ENCODE results near the gene NKTR. TPM values are rescaled to one million over a fixed set of nuclear protein-coding genes. Genes with fewer than 3 reads are reported as not detected.

NKTR gene
- total RNA-seq, 4 donors from 2014 or later = 96.3 to 172 (median 133) TPM

DNA sequence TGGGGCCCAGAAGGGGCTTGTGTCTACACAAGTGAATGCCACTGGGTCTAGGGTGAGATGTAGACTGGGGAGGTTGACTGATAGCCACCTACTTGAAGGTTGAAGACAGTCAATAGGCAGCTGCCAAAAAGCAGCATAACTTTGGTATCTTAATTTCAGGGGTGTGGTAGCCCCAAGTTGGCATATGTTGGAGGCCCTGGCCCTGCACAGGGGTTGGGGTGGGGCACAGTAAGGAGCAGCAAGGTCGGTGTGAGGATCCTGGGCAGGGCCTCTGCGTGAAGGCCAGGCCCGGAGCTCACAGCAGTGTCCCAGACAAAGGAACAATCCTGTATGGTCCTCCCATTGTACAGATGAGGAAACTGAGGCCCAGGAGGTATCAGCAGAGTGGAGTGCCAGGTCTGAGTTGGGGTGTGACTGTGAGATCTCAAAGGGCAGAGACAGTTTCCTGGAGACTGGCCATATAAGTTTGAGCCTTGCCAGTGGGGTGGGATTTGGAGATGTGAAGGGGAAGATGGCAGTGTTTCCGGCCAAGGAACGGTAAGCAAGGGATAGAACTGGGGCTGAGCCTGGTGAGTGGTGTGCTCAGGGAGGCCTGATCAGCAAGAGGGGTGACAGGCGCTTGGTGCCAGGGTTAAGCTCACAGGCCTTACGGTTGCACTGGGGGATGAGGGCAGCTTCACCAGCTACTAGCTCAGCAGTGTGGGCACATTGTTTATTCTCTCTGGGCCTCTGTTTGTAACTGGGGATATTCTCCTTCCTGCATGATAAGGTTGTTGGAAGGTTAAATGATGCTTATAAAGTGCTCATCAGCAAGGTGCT is 86.6 kb downstream of the NKTR start:
- no peaks in the 10 kb centered on the region for H3K9me3 ChIP-seq
- in situ Hi-C loops (cut with MboI; ENCODE audit: low pct_ligation_motif_present in 1 of 4, low pct_unique_long_range_greater_than_20kb in 1 of 4, low sequenced_read_pairs in 3 of 4) (no loop called here), intact Hi-C loops (cut with DNase I; ENCODE audit: low total_unique reads) (no loop called here)
- DNase-seq = no peak
- no peak overlapping the region for H3K27ac ChIP-seq
- peaks cover 0 to 21% (median 6%) of the 10 kb centered on the region in 4 donors for H3K4me1 ChIP-seq
- TF ChIP-seq POLR2AphosphoS5 (IDR thresholded peaks at IDR 0.05) (no peak), POLR2A (IDR thresholded peaks at IDR 0.05) (no peak), EP300 (IDR thresholded peaks at IDR 0.05; ENCODE audit: low read depth) (no peak)
- TF ChIP-seq, protein P1, sequence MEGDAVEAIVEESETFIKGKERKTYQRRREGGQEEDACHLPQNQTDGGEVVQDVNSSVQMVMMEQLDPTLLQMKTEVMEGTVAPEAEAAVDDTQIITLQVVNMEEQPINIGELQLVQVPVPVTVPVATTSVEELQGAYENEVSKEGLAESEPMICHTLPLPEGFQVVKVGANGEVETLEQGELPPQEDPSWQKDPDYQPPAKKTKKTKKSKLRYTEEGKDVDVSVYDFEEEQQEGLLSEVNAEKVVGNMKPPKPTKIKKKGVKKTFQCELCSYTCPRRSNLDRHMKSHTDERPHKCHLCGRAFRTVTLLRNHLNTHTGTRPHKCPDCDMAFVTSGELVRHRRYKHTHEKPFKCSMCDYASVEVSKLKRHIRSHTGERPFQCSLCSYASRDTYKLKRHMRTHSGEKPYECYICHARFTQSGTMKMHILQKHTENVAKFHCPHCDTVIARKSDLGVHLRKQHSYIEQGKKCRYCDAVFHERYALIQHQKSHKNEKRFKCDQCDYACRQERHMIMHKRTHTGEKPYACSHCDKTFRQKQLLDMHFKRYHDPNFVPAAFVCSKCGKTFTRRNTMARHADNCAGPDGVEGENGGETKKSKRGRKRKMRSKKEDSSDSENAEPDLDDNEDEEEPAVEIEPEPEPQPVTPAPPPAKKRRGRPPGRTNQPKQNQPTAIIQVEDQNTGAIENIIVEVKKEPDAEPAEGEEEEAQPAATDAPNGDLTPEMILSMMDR (IDR thresholded peaks at IDR 0.05) = no peak
- no peaks in the 10 kb centered on the region for H3K36me3 ChIP-seq
- no peak overlapping the region for H3K4me3 ChIP-seq
- WGBS, 2 donors (ENCODE audit: low coverage in 1 of 2) = 83 to 85% methylated on average over 1 to 7 of the region's 7 CpGs
- peaks cover 14% of the 10 kb centered on the region for H3K27me3 ChIP-seq

DNA sequence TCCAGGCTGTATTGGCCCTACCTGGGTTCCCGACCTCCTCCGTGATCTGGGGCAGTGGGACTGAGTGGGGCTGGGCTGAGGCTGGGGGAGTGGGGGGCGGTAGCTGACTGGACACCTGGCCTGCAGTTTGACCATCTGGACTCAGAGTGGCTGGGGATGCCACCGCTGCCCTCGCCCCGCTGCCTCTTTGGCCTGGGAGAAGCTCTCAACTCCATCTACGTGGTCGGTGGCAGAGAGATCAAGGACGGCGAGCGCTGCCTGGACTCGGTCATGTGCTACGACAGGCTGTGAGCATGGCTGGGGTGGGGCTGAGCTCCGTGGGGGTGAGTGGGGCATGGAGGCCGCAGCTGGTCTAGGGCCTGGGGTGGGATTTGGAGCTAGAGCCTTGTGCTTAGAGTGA is 87.5 kb downstream of the NKTR start:
- 90% methylated on average over 15 of the region's 15 CpGs; no CpG with 5 or more reads in 1 of the 2 donors for WGBS, 2 donors (ENCODE audit: low coverage in 1 of 2)
- Histone ChIP-seq H3K9me3 (no peaks in the 10 kb centered on the region), H3K4me1 (peaks cover 0 to 21% (median 6%) of the 10 kb centered on the region in 4 donors), H3K27me3 (peaks cover 14% of the 10 kb centered on the region), H3K4me3 (no peak overlapping the region), H3K36me3 (no peaks in the 10 kb centered on the region), H3K27ac (no peak overlapping the region)
- intact Hi-C loops (cut with DNase I; ENCODE audit: low total_unique reads) = no loop called here
- no peak for TF ChIP-seq POLR2A (IDR thresholded peaks at IDR 0.05)
- TF ChIP-seq EP300 (IDR thresholded peaks at IDR 0.05; ENCODE audit: low read depth) = no peak
- TF ChIP-seq, protein P1 (IDR thresholded peaks at IDR 0.05) = no peak
- no peak for TF ChIP-seq POLR2AphosphoS5 (IDR thresholded peaks at IDR 0.05)
- DNase-seq = no peak
- in situ Hi-C loops (cut with MboI; ENCODE audit: low pct_ligation_motif_present in 1 of 4, low pct_unique_long_range_greater_than_20kb in 1 of 4, low sequenced_read_pairs in 3 of 4) = no loop called here

DNA sequence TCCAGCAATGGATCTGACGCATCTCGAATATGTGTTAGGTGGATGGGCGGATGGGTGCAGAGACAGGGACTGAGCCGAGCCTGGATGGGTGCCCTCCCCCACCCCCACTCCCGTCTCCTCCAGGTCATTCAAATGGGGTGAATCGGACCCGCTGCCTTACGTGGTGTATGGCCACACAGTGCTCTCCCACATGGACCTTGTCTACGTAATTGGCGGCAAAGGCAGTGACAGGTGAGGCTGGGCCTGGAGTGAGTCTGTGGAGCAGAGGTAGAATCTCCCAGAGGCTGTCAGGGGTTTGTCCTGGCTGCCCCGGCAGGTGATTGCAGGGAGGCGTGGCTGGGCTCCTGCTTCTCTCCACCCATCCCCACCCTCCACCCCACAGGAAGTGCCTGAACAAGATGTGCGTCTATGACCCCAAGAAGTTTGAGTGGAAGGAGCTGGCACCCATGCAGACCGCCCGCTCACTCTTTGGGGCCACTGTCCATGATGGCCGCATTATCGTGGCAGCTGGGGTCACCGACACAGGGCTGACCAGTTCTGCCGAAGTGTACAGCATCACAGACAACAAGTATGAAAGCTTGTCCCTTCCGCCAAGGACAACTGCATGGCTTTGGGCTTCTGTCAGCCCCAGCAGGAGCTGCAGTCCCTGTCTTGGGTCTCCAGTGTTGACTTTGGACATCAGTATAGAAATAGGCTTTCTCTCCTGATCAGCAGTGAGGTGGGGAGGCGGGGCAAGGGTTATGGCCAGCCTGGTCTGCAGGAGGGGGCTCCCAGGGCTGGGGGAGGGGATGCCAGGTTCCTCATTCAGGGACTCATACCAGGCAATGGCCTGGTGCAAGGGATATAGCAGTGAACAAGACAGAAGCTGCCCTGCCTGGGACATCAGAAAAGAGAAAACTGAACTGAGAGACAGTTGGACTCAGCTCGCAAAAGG is 88.3 kb downstream of the NKTR start:
- Histone ChIP-seq H3K36me3 (no peaks in the 10 kb centered on the region), H3K4me3 (no peak overlapping the region), H3K9me3 (no peaks in the 10 kb centered on the region), H3K4me1 (peaks cover 0 to 16% (median 4%) of the 10 kb centered on the region in 4 donors), H3K27me3 (peaks cover 14% of the 10 kb centered on the region), H3K27ac (no peak overlapping the region)
- in situ Hi-C loops (cut with MboI; ENCODE audit: low pct_ligation_motif_present in 1 of 4, low pct_unique_long_range_greater_than_20kb in 1 of 4, low sequenced_read_pairs in 3 of 4) = no loop called here
- no peak for TF ChIP-seq POLR2A (IDR thresholded peaks at IDR 0.05)
- TF ChIP-seq EP300 (IDR thresholded peaks at IDR 0.05; ENCODE audit: low read depth) = no peak
- TF ChIP-seq, protein P1 (IDR thresholded peaks at IDR 0.05) = no peak
- TF ChIP-seq POLR2AphosphoS5 (IDR thresholded peaks at IDR 0.05) = no peak
- intact Hi-C loops (cut with DNase I; ENCODE audit: low total_unique reads) = no loop called here
- WGBS, 2 donors (ENCODE audit: low coverage in 1 of 2) = 81 to 83% methylated on average over 3 to 22 of the region's 22 CpGs
- no peak for DNase-seq

DNA sequence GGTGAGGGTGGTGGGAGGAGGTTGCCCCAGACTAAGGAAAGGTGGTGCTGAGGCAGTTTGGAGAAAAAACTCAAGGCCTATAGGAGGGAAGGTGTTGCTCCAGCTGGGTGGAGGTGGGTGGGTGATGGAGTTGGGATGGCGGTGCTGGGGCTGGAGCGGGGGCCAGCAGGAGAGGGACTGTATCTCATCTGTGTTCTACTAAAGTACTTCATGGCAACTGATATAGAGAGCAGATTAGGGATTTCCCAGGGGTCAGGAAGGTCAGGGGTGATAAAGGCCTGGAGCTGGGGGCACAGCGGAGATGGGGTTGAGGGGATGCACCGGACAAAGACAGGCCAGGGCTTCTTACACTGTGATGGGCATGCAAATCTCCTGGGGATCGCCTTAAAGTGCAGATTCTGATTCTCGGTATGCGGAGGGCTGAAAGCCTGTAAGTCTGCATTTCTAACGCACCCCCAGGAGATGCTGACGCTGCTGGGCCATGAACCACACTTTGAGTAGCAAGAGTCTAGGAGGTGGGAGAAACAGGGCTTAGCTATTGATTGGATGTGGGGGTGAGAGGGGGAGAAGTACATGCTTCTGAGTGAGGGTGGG is 89.0 kb downstream of the NKTR start:
- in situ Hi-C loops (cut with MboI; ENCODE audit: low pct_ligation_motif_present in 1 of 4, low pct_unique_long_range_greater_than_20kb in 1 of 4, low sequenced_read_pairs in 3 of 4) (no loop called here), intact Hi-C loops (cut with DNase I; ENCODE audit: low total_unique reads) (no loop called here)
- no peaks in the 10 kb centered on the region for H3K9me3 ChIP-seq
- no peaks in the 10 kb centered on the region for H3K36me3 ChIP-seq
- peaks cover 0 to 10% (median 3%) of the 10 kb centered on the region in 4 donors for H3K4me1 ChIP-seq
- WGBS, 2 donors (ENCODE audit: low coverage in 1 of 2) = 75 to 77% methylated on average over 4 to 9 of the region's 9 CpGs
- H3K27me3 ChIP-seq = peaks cover 14% of the 10 kb centered on the region
- no peak overlapping the region for H3K4me3 ChIP-seq
- TF ChIP-seq, protein P1 (IDR thresholded peaks at IDR 0.05) = no peak
- no peak for TF ChIP-seq POLR2AphosphoS5 (IDR thresholded peaks at IDR 0.05)
- TF ChIP-seq POLR2A (IDR thresholded peaks at IDR 0.05) = no peak
- TF ChIP-seq EP300 (IDR thresholded peaks at IDR 0.05; ENCODE audit: low read depth) = no peak
- DNase-seq = no peak
- H3K27ac ChIP-seq = no peak overlapping the region
